WI38 (cell line): ENCODE data around the gene IFNG.

Experiments used
- H3K4me3 ChIP-seq: 2 replicates; pipeline ENCODE4 v1.5.1; 2011; ENCODE audit warnings: low read depth, mild to moderate bottlenecking, control low read depth, low read length
- TF ChIP-seq, protein P1 (sequence below): IDR thresholded peaks from 2 replicates; pipeline ENCODE4 v1.5.1; 2012; ENCODE audit warnings: low read depth, mild to moderate bottlenecking, control low read depth, low read length

IFNG gene

DNA sequence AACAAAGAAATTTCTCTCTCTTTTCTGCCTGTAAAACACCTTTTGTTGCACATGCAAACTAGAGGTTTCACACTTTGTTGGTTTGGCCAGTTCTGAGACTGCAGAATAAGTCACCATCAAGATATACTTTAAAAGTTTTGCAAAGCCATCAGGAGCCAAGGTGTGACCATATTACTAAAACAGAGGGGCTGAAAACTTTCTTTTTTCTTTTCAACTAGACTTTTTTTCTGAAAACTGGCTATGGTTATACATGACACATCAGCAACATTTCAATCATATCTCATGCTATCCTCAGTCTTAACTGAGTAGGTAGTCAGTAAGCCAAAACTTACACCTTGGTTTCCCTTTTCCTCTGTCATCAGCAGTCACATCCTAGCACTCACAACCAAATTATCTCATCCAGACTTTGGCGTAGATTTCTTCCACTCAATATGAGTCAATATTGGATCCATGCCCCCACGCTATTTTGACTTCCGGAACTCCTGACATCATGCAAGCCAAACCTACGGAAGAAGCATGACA is 4.1 kb upstream of the IFNG start:
- H3K4me3 ChIP-seq = no peak overlapping the region
- TF ChIP-seq, protein P1, sequence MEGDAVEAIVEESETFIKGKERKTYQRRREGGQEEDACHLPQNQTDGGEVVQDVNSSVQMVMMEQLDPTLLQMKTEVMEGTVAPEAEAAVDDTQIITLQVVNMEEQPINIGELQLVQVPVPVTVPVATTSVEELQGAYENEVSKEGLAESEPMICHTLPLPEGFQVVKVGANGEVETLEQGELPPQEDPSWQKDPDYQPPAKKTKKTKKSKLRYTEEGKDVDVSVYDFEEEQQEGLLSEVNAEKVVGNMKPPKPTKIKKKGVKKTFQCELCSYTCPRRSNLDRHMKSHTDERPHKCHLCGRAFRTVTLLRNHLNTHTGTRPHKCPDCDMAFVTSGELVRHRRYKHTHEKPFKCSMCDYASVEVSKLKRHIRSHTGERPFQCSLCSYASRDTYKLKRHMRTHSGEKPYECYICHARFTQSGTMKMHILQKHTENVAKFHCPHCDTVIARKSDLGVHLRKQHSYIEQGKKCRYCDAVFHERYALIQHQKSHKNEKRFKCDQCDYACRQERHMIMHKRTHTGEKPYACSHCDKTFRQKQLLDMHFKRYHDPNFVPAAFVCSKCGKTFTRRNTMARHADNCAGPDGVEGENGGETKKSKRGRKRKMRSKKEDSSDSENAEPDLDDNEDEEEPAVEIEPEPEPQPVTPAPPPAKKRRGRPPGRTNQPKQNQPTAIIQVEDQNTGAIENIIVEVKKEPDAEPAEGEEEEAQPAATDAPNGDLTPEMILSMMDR = no peak

DNA sequence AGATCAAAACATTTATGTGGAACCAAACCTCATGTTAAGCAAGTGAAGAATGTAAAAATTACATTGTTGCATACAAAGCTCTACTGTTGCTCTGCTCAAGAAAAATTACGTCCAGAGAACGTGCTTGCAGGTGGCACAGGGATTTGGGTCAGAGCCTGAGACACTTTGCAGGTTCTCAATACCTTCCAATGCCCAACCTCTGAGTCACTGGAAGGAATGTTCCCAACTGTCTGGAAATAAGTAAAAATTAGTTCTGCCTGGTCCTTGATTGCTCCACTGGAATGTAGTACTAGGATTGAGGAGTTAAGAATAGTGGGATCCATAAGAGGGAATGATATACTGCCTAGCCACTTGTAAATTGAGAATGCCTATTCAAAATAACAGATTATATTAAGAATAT is 2.8 kb upstream of the IFNG start:
- TF ChIP-seq, protein P1 = no peak
- H3K4me3 ChIP-seq = no peak overlapping the region

DNA sequence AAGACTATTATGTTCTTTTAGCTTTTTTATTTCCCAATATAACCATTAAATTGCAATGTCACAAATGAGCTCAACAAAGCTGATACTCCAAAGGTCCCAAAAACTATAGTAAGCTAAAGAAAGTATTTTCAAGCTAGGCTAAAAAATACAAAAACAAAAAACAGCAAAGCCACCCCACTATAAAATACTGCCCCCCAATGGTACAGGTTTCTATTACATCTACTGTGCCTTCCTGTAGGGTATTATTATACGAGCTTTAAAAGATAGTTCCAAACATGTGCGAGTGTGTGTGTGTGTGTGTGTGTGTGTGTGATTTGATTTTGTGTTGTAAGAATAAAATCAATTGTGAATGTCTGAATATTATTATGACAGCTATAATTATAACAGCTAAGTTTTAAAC is 1.1 kb downstream of the IFNG start:
- TF ChIP-seq, protein P1 = no peak
- H3K4me3 ChIP-seq = no peak overlapping the region

DNA sequence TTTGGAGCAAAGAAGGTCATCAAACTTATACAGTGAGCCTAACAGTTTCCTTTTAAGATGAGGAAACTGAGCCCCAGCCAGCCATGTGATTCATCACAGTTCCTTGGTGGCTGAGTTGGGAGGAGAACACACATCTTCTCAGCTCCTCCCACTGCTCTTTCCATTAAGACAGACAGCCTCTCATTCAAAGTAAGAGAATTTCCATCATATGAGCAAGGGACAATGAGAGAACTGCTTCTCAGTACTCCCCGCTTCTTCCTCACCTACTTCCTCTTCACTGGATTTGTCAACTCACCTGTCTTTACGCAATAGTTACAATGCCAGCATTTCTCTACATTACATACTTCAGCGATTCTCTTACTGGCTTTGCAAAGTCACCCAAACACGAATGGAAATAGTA is 2.2 kb downstream of the IFNG start:
- TF ChIP-seq, protein P1 = no peak
- H3K4me3 ChIP-seq = no peak overlapping the region

DNA sequence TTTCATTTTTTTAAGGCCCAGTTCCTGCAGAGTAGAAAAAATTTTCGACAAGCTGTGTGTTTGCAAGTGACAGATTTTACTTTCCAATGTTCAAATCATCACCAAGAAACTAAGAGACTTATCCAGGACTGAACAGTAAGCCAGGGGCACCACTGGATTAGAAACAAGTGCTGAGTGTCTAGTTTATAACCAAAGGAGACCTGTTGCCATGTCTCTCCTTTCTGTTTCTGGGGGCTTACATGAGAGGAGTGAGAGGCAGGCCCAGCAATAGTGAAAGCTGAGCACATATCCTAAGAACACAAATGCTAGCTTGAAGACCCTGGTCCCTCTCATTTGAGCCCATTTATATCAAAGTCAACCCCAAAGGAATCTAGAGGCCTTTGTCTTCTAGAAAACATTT is 2.9 kb downstream of the IFNG start:
- TF ChIP-seq, protein P1 = no peak
- no peak overlapping the region for H3K4me3 ChIP-seq

DNA sequence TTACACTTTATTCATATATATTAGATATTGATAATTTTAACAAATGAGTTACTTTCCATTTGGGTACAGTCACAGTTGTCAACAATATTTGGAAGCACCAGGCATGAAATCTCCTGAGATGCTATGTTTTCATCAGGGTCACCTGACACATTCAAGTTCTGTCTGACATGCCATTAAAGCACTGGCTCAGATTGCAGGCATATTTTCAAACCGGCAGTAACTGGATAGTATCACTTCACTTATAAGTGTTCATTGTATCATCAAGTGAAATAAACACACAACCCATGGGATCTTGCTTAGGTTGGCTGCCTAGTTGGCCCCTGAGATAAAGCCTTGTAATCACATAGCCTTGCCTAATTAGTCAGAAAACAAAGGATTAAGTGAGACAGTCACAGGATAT is 4.8 kb downstream of the IFNG start:
- TF ChIP-seq, protein P1 = no peak
- no peak overlapping the region for H3K4me3 ChIP-seq

DNA sequence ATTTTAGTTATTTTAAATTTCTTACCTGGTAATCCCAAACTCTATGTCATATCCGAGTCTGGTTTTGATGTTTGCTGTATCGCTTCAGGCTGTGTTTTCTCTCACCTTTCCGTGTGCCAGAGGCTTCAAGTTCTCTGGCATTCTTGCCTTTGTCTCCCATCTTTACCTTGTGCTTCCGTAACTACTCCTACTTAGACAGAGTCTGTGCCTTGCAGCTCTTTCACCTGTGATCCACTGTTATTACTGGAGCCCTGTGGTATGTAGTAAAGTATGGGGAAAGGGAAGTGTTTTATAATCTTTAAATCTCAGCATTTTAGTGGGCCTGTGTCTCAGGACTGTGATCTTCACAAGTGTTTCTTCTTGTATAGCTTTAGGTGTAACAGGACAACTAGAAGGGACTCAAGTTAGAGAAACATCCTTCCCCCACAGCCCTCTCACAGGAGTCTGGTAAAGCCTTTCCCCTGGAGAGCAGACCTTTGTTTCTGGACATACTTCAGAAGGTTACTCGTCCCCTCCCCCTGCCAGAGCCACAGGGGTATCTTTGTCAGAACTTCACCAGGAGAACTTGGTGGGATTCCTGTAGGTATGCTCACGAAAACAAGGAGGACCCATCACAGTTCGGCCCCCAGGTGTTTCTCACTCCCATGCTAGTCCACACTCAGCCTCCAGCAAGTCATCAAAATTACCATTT is 11.1 kb downstream of the IFNG start:
- TF ChIP-seq, protein P1 = no peak

More for the DNA sequence above, 11.1 kb downstream of the IFNG start:
- H3K4me3 ChIP-seq = no peak overlapping the region
